Measurements from ENCODE around the gene DBX1. TPM values are rescaled to one million over a fixed set of nuclear protein-coding genes. Genes with fewer than 3 reads are reported as not detected.

The DBX1 gene
- not detected in 2 replicates for total RNA-seq

DNA sequence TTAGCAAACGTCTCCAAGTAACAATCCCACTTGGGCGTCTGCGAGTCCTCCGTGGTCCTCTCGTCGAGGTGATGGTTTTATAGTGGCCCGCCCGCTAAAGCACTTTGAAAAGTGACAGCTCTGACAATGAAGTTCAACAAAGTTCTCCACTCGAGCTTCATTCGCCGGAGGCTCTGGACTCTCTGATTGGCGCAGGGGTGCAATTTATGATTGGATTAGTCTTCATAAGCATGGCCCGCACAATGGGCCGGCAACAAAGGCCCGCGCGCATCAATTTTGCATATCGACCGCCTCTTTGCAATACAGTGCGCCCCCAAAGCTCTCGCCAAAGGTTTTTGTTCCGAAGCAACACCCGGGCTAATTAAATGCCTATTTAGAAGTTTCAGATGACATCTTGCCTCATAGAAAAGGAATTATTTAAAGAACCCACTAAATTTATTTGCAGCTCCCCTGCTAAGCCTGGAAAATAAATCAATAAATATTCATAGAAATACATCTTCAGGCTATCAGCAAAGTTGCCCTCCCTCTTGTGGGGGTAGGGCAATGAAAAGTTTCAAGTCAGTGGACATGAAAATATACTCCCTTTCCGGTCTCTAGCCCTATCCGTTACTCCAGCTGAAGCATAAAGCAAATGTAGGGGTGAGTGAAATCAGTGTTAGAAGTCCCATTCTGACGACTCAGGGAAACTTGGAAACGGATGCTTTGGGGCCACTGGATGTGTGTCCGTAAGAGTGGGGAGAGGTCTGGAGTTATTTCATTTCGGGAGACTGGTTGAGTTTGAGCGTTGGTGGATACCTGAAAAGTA, at the start of gene DBX1:
TSS of gene DBX1 (minus strand) at position 51 of the 805 bp plus-strand sequence. CDS start 151 bp downstream, outside the sequence.

Other genes with a start within 250 kb of the DBX1 start
- 54.4 and 69.8 TPM in 2 replicates for gene HTATIP2, start 203.2 kb upstream of the DBX1 start, total RNA-seq
- gene PRMT3, start 227.2 kb upstream of the DBX1 start, total RNA-seq = 11.4 and 16.8 TPM in 2 replicates

Data from dermis lymphatic vessel endothelial cell (primary cell).